NCI-H510A treated with DMSO at 0.1 percent for 48 hours (cell line): ENCODE results near the gene A4GALT.
A peak's percentile ranks its signal among the peaks of the same experiment; 100 is the strongest.

Experiments used
- DNase-seq: peaks from one replicate; lab custom pipeline; 2025; lab: John Stamatoyannopoulos, UW

The A4GALT gene

DNA sequence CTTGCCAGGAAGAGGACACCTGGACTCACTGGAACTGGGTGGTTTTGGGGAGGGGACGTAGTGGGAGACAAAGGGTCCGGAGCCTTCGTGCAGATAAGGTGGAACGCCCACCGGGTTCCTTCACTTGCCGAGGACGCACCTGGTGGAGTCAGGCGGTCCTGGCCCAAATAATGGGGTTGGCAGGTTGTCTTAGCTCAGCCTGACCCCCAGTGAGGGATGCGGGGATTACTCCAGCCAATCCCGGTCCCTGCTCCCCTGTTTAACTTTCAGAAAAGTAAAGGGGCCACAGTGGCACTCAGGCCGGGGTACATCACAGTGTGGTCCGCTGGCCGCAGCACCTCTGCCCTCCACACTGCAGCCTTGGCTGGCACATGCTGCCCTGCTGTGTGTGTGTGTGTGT is 18.0 kb downstream of the A4GALT start:
- no peak for DNase-seq

DNA sequence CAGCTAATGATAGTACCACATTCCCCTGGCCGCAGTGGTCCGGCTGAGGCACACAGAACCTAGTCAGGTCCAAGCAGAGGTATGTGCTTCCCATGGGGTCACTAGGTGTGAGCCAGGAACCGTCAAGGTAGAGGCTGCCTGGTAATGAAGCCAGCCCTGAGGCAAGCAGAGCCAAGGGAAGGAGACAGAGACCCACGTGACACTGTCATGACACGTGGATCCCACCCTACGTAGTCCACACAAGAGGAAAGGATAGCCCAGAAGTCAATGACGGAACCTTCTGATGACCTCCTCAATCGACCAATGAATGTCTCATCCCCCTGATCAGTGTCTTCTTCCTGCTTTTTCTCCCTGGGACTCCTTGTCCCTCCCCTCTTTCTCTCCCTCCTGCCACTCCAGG is 19.0 kb downstream of the A4GALT start:
- no peak for DNase-seq

DNA sequence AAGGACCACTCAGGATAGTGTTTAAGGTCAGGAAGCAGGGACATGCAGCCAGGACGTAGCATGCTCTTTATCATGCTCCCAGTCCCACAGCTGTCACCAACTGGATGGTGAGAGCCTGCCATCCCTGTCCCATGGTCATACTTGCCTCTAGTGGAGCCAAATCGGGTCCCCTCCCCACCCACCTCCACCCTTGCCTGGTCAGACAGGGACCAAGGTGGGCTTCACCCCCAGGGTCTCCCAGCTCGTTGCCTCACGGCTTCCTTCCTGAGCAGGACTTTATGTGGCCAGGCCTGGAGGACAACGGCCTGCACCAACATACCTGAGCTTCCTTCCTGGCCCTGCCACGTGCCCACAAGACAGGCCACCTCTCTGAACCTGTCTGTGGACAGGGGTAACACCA is 19.8 kb downstream of the A4GALT start:
- no peak for DNase-seq

DNA sequence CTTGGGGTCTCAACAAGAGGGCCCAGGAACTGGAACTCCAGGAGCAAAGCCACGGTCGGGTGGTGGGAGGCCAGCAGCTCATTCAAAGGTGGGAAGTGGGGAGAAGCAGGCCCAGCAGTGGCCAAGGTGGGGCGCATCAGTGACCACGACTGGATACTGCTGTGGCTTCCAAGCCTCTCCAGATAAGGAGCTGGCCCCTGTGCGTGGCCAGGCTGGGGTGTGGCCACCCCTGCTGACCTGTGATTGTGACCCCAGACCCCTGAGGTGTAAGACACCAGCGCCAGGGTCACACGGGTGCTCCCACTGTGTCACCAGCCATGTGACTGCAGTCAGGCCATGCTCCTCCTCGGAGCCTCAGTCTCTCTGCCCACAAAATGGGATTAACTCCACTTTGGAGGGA is 20.3 kb downstream of the A4GALT start:
- DNase-seq = no peak

DNA sequence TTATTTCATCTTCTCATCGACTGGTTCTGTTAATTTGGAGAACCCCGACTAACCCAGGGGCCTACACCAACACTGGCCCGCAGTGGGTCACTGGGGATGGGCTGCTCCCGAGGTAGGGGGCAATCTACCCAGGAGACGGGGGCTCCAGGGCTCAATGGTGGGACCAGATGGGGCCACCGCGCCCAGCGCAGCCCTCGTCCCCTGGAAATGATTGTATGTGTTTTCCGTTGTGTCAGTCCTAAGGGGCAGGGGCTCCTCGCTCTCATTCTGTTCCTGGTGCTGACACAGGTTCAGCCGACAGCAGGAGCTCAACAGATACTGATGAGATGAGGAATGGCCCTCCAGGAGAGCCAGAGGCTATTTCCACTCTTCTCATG is 20.7 kb downstream of the A4GALT start:
- no peak for DNase-seq

DNA sequence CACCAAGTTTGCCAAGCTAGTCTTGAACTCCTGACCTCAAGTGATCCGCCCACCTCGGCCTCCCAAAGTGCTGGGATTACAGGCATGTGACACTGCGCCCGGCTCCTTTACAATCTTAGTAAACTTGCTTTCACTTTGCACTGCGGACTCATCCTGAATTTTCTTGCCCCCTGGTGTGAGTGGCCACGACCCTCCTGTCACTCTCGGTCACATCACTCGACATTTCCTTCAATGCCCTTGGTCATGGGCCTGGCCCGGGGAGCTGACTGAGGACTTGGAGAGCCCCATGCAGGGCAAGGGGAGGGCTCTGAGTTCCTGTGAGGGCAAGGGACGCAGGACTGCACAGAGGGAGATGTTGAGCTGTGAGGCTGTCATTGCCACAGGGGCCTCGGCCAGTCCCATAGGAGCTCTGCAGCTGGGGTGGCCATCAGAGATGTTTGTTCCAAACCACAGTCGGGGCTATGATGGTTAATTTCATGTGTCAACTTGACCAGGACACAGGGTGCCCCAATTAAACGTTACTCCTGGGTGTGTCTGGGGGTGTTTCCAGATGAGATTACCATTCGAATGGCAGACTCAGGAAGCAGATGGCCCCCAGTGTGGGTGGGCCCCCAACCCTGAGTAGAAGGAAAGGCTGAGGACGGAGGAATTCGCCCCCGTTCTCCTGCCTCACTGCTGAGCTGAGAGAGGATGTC is 21.2 kb downstream of the A4GALT start:
- DNase-seq = no peak

DNA sequence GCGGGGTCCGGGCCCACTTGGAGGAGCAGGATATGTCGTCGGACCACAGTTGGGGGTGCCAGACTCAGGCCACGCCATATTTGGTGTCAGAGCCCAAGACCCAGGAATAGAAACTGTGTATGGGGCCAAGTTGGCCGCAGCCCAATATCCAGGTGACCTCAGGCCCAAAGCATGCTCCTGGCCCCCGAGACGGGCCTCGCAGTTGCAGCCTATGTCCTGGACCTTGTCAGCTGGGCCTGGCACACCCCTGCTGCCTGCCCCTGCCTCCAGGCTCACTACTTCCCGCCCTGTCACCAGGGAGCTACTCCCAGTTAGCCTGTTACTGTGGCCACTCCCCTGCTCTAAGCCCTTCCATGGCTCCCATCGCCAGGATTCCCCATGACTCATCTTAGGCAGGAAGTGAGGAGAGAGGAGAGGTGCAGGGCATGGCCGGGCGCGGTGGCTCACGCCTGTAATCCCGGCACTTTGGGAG is 23.1 kb downstream of the A4GALT start:
- DNase-seq = no peak

DNA sequence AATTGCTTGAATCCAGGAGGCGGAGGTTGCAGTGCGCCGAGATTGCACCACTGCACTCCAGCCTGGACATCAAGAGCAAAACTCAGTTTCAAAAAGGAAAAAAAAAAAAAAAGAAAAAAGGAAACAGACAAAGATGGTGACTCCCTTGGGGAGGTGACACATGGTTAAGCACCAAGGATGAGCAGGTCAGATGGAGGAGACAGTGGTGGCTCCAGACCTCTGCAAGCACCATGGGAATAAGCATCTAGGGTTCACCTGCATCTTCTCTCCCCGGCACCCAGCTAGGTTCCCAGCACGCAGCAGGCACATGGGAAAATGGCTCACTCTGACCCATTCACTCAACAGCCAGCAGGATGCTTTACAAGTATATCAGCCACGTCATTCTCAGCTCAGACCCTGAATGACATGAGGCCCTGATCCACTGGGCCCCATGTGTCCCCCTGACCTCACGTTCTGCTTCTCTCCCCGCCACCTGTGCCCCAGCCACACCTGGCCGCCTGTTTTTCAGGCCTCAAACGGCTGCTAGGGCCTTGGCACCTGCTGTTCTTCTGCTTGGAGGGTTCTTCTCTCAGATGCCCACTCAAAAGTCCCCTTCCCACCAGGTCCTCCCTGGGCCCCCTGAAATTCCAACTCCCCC is 24.2 kb downstream of the A4GALT start:
- no peak for DNase-seq

DNA sequence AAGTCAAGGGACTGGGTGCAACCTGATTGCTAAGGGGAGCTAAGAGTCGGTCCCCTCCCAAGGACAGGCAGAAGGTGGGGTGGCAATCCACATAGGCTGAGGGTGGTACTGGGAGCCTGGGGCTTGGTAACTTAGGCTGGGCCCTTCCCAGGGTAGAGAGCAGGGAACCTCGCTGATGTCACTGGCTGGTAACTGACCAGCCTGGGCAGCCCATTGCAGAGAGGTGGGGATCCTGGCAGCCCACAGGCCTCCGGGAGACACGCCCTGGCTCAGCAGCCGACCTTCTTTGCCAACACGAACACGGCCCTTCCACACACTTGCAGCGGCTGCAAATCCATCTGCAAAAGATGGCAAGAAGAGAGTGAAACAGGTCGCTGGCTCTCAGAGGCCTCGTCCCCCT is 25.4 kb downstream of the A4GALT start:
- DNase-seq = no peak

DNA sequence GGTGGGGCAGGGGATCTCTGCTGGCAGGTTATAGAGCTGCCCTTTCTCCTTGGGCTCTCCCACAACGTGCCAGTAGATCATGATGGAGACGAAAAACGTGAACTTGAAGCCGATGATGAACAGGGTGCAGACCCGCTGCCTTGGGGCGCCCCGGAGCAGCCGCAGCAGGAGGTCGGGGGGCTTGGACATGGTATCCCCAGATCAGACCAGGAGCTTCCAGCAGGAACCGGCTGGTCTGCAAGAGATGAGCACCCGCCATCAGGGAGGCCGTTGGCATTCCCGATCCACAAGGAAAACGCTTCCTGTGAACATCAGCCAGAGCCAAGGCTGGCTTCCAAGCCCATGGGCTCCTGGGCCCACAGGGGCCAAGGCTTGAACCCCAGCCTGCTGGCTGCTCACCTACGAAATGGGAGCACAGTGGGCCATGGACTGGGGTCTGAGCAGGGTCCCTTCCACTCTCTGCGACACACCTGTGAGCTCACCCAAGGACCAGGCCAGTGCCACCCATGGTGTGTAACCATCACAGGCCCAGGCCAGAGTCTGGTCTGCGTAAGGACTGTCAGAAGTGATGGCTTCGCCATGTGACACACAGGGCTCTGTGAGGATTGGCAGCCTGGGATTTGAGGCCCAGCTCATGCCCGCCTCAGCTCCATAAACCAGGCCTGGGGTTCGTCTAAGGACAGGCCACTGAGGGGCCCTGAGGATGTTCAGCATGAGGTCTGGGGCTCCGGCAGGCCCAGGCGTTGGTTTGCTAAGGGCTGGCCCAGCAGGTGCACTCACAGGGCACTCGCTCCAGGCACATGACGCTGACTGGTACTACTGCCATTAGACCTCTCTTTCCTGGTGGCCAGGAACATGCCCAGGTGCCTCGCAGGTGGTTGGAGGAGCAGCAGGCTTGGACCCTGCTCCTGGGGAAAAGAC is 26.6 kb downstream of the A4GALT start:
- DNase-seq = no peak

DNA sequence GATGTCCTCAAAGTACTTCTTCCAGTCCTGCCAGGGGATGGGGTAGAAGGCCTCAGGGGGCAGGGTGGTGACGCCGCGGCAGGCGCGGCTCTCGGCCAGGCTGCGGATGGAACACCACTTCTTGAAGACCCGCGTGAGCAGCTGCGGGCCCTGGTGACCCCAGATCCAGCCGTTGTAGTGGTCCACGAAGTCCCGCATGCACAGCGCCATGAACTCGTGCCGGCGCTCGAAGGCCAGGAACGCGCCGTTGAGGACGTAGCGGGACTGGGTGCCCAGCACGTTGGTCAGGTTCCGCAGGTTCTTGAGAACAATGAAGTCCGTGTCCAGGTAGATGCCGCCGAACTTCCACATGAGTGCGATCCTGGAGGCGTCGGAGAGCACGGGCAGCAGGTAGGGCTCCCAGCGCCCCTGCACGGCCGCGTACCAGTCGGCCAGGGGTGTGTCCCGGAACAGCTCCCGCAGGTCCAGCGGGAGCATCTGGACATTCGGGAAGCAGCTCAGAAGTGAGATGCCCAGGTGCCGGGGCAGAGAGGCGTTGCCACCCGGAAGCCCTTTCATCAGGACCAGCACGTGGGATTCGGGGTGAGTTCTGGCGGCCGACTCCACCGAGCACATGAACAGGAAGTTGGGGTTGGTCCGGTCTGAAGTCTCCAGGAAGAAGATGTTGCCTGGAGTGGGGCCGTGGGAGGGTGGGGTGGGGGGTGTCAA is 27.5 kb downstream of the A4GALT start:
- no peak for DNase-seq

DNA sequence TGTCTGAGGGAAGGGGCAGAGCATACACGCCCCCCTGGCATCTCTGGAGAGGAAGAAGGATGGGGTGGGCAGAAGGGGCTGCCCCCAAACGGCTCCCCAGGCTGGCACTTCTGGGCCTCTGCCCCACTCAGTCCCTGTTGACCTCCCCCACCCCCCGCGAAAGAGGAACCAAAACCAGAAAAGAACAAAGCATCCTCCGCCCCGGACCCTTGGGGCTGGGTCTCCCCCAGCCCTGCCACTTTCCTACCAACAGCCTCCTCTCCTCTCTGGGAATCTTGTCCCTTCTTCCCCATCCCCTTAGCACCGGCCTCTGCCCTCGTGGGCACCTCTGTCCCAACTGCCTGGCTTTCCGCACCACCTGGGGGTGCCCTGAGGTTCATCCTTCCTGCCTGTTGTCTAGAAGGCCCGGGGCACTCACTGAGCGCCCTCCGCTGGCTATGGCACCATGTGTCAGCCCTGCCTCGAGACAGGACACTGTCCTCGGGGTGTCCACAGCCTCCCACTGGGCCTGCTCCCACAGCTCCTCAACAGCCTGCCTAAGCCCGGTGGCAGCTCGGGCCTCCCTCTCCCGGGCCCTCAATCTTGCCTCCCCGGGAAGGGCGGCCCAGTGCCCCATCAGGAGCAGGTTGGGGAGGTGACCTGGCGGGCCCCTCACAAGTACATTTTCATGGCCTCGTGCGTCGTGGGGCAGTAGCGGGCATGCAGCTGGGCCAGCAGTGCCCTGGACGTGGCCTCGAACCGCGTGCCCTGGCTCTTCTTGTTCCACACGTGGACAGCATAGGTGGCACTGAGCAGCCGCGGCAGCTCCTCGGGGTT is 28.2 kb downstream of the A4GALT start:
- no peak for DNase-seq

DNA sequence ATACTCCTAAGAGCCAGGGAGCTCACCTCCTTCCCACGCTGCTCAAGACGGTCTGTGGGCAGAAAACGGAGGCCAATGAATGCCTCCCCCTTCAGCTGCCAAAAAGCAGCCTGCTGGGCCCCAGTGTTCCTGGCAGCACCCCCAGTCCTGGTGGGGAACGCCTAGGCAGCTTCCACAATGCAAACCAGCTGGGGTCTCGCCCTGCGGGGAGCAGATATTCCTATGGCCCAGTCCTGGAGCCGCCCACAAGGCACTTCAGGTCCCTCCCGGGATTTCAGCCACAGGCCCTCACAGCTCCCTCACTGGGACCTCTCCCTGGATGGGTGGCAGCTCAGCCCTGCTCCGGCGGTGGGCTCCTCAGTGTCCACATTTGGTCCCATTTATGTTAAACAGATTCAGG is 29.2 kb downstream of the A4GALT start:
- no peak for DNase-seq

DNA sequence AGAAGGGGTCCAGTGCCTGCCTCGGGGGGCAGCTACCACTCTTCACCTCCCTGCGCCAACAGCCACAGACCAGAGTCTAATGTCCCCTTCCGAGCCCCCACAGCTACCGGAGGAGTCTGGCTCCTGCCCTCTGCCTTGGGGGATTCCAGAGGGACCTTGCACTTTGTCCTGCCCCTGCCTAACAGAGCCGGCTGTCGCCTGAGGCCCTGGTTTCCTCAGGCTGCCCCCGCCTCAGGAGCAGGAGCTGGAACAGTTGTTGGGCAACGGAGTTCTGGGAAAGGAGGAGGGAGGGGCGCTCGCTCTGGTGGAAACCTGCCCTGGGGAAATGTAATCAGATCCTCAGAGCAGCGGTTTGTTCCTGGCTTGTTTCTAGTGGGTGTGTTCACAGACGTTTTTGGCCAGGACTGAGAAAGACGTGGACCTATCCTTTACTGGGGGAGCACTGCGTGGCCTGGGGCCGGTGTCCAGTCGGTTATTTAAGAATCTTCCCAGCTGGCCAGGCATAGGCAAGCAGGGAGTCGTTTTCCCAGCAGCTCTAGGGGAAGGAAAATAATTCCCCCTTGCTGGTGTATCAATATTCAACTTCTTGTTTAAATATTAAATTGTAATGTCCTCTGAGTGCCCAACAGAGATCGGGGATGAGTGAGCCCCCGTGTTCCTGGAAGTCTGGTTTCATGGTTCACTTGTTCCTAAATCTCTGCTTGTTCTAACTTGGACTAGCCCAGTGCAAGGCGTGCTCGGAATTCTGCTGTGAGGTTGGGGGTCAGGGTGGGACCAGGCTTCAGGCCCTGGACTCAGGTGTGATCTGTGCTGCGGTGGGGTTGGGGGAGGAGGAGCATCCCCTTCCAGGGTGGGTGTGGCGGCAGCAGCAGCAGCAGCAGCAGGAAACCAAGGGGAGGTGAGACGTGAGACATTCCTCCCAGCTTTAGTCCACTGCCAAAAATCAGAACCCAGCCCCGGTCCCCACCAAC is 32.1 kb downstream of the A4GALT start:
- peak; percentile 30 for DNase-seq

DNA sequence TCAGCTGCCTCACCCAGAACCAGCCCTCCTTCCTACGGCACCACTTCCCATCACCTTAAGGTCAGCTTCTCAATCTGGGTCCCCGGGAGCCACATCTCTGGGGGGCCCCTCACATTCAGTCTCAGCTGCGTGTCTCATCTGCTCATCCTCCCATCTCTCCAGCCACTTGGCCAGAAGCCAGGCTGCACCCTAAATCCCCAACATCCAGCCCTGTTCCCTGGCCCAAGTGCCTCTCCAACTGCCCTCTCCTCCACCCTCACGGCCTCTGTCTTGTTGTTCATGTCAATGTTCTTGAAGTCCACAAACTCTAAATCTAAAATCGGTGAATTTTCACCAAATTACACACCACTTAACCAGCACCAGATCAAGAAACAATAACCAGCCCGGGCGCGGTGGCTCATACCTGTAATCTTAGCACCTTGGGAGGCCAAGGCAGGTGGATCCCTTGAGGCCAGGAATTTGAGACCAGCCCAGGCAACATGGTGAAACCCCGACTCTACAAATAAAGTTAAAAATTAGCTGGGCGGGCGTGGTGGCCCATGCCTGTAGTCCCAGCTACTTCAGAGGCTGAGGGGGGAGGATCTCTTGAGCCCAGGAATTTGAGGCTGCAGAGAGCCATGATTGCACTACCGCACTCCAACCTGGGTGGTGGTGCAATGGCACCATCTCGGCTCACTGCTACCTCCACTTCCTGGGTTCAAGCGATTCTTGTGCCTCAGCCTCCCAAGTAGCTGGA is 33.7 kb downstream of the A4GALT start:
- DNase-seq = no peak

DNA sequence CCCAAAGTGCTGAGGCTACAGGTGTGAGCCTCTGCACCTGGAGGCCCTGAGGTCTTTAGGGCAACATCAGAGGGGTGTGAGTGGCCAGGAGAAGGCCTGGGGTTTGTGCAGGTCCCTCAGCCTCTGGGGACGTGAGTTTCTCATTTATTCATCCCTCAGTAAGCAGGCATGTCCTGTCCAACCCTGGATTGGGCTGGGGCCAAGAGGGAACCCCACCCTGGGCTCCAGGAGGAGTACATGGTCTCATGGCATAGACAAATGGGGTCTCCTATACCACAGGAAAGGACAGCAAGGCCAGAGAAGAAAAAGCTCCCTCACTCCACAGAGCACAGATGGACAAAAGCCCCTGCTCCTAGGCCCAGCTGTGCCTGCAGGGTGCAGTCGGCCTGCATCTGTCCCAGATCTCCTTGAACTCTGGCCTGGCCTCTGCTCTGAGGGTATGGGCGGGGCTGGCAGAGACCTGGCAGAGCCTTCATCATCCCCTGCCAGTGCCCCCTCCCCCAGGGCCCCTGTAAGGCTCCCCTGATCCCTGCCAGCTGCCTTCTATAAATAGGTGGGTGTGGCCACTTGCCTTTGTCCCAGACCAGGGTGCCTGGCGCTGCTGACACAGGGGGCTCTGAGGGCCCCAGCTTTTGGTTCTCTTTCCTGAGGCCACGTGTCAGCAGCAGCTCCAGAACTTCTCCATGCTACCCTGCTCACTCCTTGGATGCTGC is 34.6 kb downstream of the A4GALT start:
- DNase-seq = peak; percentile 10

DNA sequence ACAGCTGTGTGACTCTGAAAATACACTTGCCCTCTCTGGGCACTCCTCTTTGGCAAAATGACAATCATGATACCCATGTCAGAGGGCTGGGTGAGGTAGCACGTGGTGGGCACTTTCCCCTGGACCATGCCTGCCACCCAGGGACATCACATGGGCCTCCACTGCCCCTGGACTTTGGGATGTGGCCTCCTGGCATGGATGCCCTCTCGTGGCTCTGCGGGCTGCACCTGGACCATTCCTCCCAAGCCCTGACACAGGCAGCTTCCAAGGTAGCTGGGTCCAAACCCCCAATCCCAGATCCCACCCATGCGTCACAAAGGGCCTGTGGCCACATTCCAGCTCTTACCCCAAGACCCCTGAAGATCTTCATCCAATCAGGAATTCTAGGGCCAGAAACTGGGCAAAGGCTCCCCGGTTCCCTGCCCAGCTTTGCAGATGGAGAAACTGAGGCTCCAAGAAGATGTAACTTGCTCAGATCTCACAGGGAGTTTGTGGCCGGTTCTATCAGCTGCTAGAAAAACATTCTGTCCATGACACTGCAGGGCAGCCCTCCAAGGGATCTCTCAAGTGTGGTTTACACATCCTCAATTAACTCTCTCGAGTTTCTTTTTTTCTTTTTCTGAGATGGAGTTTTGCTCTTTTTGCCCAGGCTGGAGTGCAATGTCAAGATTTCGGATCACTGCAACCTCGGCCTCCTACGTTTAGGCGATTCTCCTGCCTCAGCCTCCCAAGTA is 36.0 kb downstream of the A4GALT start:
- DNase-seq = no peak
